ENCODE results near the gene SEPTIN11. TPM values are rescaled to one million over a fixed set of nuclear protein-coding genes. Genes with fewer than 3 reads are reported as not detected.
A peak's percentile ranks its signal among the peaks of the same experiment; 100 is the strongest.

Gene SEPTIN11
- total RNA-seq, 1 experiment from 2014 or later = 77.3 TPM

DNA sequence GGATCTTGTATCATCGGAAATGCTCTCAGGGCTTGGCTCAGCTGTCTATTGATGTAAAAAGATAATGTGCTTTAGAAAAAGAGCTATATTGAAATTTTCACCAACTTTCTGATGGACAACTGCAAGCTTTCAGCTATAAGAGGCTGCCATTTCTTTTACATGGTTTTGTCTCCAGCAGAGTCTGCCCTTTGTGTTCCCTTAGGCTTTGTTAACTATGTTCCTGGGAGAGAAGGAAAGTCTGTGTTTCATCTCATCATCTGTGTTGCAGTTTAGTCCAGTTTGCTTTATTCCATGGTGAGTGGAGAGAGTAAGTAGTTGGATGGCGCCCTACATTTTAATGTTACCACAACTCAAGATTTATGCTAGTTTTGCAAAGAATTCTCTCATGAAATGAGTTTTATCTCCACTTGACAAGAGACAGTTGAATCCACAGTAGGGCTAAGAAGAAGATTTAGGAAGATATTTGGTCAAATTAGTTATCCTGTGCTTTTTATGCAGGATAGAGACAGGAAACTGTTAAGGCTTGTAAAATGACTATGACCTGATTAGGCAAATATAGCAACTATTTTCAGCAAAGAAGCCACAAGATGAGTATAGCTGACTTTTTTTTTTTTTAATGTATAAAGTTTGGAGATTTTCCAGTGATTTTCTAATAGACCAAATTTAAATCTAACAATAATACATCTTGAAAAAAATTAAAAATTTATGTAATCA is 16.5 kb downstream of the SEPTIN11 start:
- H3K23ac ChIP-seq (ENCODE audit: insufficient read length, low read depth, low read length) = no peak overlapping the region
- H3K14ac ChIP-seq (ENCODE audit: insufficient read depth, low read length) = no peak overlapping the region
- H2BK5ac ChIP-seq (ENCODE audit: insufficient read length, low read length) = no peak overlapping the region
- H3K18ac ChIP-seq (ENCODE audit: insufficient read length, low read depth, low read length) = no peak overlapping the region
- H3K9me3 Mint-ChIP-seq = peaks cover 0 to 3% of the 10 kb centered on the region in 2 experiments; a peak in 1 of 5 replicates
- H3K4me3 Mint-ChIP-seq = no peak overlapping the region
- no peak overlapping the region for H2BK15ac ChIP-seq (ENCODE audit: low read depth, low read length)
- peaks cover 21 to 24% of the 10 kb centered on the region in 2 experiments for H3K4me1 Mint-ChIP-seq
- no peak overlapping the region for H2AFZ ChIP-seq (ENCODE audit: low read length)
- H3T11ph ChIP-seq (ENCODE audit: low read length) = no peak overlapping the region
- no peaks in the 10 kb centered on the region for H3K9me3 ChIP-seq (ENCODE audit: control insufficient read depth, low read depth, low read length)
- no peaks in the 10 kb centered on the region for H4K20me1 ChIP-seq (ENCODE audit: control insufficient read depth, insufficient read depth, insufficient read length)
- no peaks in the 10 kb centered on the region for H3K23me2 ChIP-seq (ENCODE audit: insufficient read length, low read depth, low read length, poor library complexity, severe bottlenecking)
- H3K27me3 Mint-ChIP-seq (ENCODE audit: low read depth) = no peaks in the 10 kb centered on the region
- no peak overlapping the region for H2BK120ac ChIP-seq (ENCODE audit: low read depth, low read length, poor library complexity, severe bottlenecking)
- no peak overlapping the region for H4K8ac ChIP-seq (replicated peaks; ENCODE audit: insufficient read length, low read depth, low read length)
- H3K36me3 Mint-ChIP-seq (ENCODE audit: insufficient read depth in 1 of 3, low read depth in 3 of 3) = peaks cover 5 to 10% (median 5%) of the 10 kb centered on the region in 3 experiments; a peak in 6 of 7 replicates
- no peak overlapping the region for H3K27ac ChIP-seq (ENCODE audit: insufficient read length, low read depth, low read length)
- H3K4me2 ChIP-seq (ENCODE audit: insufficient read depth, insufficient read length, low read length) = no peak overlapping the region
- peak overlapping the region in 1 of 3 experiments; percentile 25; a peak in 1 of 7 replicates for H3K27ac Mint-ChIP-seq
- H3K79me2 ChIP-seq (ENCODE audit: insufficient read depth, low read length) = peaks cover 6% of the 10 kb centered on the region; the same call in 1 of the 2 replicates
- H2BK20ac ChIP-seq (ENCODE audit: low read depth, low read length, poor library complexity, severe bottlenecking) = no peak overlapping the region
- TF ChIP-seq CTCF (conservative IDR thresholded peaks at IDR 0.05) = no peak
- WGBS (ENCODE audit: extremely low coverage, insufficient read length, low lambda C conversion rate) = no CpG with 5 or more reads among the region's 2 CpGs
- H2AK5ac ChIP-seq (ENCODE audit: insufficient read length, low read length) = no peak overlapping the region
- H4K5ac ChIP-seq (ENCODE audit: insufficient read length, low read depth, low read length) = no peak overlapping the region
- H3K4ac ChIP-seq (ENCODE audit: low read depth, low read length) = no peak overlapping the region
- DNase-seq = no peak
- no peak overlapping the region for H4K91ac ChIP-seq (ENCODE audit: insufficient read length, low read depth, low read length)
- no peak overlapping the region for H2BK12ac ChIP-seq (ENCODE audit: insufficient read length, low read depth, low read length)
- peaks cover 5% of the 10 kb centered on the region for H3K79me1 ChIP-seq (ENCODE audit: insufficient read depth, low read depth, low read length, poor library complexity, severe bottlenecking)
- H3K56ac ChIP-seq (ENCODE audit: insufficient read length, low read depth, low read length) = no peak overlapping the region
- peaks cover 2% of the 10 kb centered on the region; the same call in 1 of the 2 replicates for H3K4me1 ChIP-seq (ENCODE audit: insufficient read depth, low read length)
- H3K9ac ChIP-seq (ENCODE audit: extremely low read depth, insufficient read length, low read length) = no peak overlapping the region
- no peaks in the 10 kb centered on the region for H3K27me3 ChIP-seq (ENCODE audit: insufficient read depth, low read length)

All from H9 (cell line).